ENCODE results near the gene SLC46A1.

The SLC46A1 gene

DNA sequence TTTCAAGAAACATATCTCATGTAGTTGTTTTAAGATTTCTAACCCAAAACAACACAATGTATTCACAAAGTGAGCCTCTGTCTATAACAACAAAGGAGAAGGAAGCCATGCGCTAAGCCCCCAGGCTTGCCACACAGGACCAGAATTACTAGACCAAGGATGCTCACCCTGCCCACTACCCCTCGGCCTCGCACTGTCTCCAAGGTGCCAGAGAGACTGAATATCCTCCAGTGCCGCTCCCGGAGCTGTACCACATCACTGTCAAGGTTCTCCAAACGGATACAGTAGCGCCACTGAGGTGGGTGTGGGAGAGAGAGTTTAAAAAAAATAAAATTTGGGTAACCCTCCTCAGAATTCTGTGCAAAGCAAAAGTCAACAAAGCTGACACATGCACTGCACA, 55.7 kb downstream of the SLC46A1 start:
- no peak for DNase-seq (ENCODE audit: low read depth)

GRCh38 chr17:28348979-28349378, 57.0 kb downstream of the SLC46A1 start:
- no peak for DNase-seq (ENCODE audit: low read depth)

DNA sequence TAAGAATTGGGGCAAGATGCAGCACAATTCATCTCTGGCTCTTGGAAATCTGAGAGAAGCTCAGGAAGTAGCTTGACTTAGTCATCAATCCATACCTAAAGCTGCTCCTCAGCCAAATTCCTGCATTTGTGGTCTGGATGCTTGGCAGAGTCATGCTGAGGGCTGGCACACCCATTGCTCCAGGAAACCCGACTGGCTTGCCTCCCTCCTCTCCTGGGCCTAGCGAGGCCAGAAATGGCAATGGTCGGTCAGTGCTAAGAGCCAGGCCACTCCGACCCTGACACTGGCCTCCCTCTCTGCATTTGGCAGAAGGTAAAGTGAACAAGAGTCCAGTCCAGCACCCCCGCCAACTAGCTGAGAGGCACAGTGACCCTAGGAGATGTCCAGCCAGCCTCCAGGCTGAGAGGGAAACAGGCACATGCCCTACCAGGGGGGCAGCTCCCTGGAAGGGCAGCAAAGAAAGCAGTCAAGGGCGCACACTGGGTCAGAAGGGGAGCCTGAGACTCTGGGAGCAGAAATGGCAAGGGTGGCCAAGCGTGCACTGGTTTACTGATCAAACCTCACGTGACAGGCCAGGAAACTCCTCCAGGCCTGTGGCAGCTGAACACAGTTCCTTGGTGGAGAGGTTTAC, 58.6 kb downstream of the SLC46A1 start:
- no peak for DNase-seq (ENCODE audit: low read depth)

GRCh38 chr17:28346746-28347246, 59.2 kb downstream of the SLC46A1 start:
- DNase-seq (ENCODE audit: low read depth): no peak

DNA sequence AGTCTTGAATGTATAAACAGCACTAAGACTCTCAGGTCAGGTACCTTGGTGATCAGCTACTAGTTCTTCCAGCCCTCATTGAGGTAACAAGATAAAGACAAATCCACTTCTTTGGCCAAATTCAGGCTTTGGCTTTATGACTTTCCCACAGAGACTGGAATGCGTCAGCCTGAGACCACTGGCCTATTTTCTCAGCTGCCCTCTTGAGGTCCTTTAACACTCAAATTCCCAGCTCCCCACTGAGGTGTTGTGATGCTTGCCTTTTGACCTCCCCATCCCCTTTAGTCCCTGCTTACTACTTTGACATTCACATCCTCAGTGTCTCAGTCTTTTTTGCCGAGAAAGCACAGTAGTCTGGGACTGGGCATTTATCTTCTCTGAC, 59.8 kb downstream of the SLC46A1 start:
- DNase-seq (ENCODE audit: low read depth): no peak

DNA sequence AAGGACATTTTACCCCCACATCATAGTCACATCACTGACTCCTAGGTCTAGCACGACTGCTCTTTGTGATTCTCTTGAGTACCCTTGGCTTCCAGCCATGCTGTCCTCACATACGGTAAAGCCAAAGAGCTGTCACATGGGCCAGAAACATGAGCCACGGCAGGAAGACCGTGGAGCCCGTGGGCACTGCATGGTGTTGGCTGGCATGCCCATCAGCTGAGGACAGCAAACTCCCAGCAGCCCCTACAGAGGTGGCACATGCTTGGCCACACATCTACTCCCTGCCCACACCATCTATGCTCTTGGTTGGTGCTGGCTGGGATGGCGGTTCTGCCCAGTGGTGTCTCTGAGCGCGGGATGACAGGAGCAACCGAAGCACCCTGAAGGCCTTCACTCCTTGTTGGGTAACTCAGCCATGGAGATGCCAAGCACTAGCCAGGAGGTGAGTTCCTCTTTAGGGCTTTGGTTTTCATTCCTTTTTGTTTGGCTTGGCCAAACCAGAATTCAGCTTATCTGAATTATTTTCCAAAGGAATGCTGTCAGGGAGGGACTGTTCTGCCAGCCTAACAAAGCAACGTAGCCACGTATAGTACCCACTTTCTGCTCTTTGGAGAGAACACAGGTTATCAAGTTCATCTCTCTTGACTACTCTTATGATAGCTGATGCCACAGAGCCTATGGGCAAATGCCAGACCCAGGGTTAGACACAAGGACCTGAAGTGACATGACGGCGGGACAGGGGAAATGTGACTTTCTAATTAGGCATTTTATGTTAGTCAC, 60.4 kb downstream of the SLC46A1 start:
- DNase-seq (ENCODE audit: low read depth): no peak
